ENCODE results near the gene CCDC24.

DNA sequence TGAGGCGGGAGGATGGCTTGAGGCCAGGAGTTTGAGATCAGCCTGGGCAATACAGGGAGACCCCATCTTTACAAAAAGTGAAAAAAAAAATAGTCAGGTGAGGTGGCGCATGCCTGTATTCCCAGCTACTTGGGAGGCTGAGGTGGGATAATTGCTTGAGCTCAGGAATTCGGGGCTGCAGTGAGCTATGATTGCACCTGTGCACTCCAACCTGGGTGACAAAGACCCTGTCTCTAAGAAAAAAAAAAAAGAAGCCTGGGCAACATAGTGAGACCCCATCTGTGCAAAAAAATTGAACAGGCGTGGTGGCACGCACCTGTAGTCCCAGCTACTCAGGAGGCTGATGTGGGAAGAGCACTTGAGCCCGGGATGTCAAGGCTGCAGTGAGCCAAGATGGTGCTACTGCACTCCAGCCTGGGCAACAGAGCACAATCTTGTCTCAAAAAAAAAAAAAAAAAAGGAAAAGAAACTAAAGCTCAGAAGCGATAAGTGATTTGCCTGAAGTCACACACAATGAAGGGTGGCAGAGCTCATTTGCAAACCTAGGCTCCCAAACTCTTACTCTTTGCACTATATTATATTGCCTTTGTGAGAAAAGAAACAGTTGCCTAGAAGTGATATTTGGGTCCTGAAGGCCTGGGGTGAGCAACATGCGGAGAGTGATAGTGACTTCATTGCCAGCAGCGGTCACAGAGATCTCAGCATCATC is 2.0 kb downstream of the CCDC24 start:
- TF ChIP-seq, protein P1, sequence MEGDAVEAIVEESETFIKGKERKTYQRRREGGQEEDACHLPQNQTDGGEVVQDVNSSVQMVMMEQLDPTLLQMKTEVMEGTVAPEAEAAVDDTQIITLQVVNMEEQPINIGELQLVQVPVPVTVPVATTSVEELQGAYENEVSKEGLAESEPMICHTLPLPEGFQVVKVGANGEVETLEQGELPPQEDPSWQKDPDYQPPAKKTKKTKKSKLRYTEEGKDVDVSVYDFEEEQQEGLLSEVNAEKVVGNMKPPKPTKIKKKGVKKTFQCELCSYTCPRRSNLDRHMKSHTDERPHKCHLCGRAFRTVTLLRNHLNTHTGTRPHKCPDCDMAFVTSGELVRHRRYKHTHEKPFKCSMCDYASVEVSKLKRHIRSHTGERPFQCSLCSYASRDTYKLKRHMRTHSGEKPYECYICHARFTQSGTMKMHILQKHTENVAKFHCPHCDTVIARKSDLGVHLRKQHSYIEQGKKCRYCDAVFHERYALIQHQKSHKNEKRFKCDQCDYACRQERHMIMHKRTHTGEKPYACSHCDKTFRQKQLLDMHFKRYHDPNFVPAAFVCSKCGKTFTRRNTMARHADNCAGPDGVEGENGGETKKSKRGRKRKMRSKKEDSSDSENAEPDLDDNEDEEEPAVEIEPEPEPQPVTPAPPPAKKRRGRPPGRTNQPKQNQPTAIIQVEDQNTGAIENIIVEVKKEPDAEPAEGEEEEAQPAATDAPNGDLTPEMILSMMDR (IDR thresholded peaks at IDR 0.05) = no peak
- no peak for TF ChIP-seq POLR2A (IDR thresholded peaks at IDR 0.05)
